Upper lobe of left lung (tissue), 6 donors: ENCODE results near the gene CCNO. TPM values are rescaled to one million over a fixed set of nuclear protein-coding genes. Genes with fewer than 3 reads are reported as not detected.

Experiments
- ATAC-seq, 2 donors: fragments of 200-7000 bp; cut with Tn5 transposase; one replicate each; pipeline ENCODE4 v1.9.1; 2022; ENCODE audit warnings: mild to moderate bottlenecking in 2 of 2, moderate library complexity in 2 of 2; ENCODE audit not compliant: low FRiP score in 2 of 2
- DNase-seq, 2 donors: peaks; one replicate each; pipeline ENCODE4 v3.0.0-alpha.2; 2019 to 2020
- H3K27ac ChIP-seq, 4 donors: fragments of 200-600 bp; sonication (generic); one replicate each; pipeline ENCODE4 v1.5.1; 2016 to 2019
- H3K27me3 ChIP-seq, 4 donors: fragments of 200-600 bp; sonication (generic); one replicate each; pipeline ENCODE4 v1.5.1; 2017 to 2019
- H3K36me3 ChIP-seq, 4 donors: fragments of 200-600 bp; sonication (generic); one replicate each; pipeline ENCODE4 v1.5.1; 2016 to 2019
- H3K4me1 ChIP-seq, 4 donors: fragments of 200-600 bp; sonication (generic); one replicate each; pipeline ENCODE4 v1.5.1; 2018 to 2019
- H3K4me3 ChIP-seq, 4 donors: fragments of 200-600 bp; sonication (generic); one replicate each; pipeline ENCODE4 v1.5.1; 2017 to 2019; ENCODE audit warnings: mild to moderate bottlenecking in 2 of 4, moderate library complexity in 1 of 4
- H3K9me3 ChIP-seq, 4 donors: fragments of 200-600 bp; sonication (generic); one replicate each; pipeline ENCODE4 v1.5.1; 2018 to 2019
- CTCF ChIP-seq, 6 experiments: fragments of 450-650 bp in 4 of 6; fragments of 200-600 bp in 2 of 6; sonication (generic) in 2 of 6; IDR thresholded peaks; one replicate each; pipeline ENCODE4 v1.5.1; 2016 to 2019; ENCODE audit warnings: antibody characterized with exemption in 6 of 6
- EP300 ChIP-seq, 4 donors: sonication (generic); formaldehyde crosslinking; IDR thresholded peaks; one replicate each; pipeline ENCODE4 v1.5.1; 2017; ENCODE audit warnings: antibody characterized with exemption in 4 of 4, control low read depth in 2 of 4
- POLR2A ChIP-seq, 4 donors: fragments of 450-650 bp; IDR thresholded peaks; one replicate each; pipeline ENCODE4 v1.5.1; 2016 to 2017; ENCODE audit warnings: antibody characterized with exemption in 4 of 4, mild to moderate bottlenecking in 2 of 4
- POLR2AphosphoS5 ChIP-seq, 2 donors: sonication (generic); formaldehyde crosslinking; IDR thresholded peaks; one replicate each; pipeline ENCODE4 v1.5.1; 2017; ENCODE audit warnings: antibody characterized with exemption in 2 of 2
- WGBS, 2 donors: methylation state at CpG; one replicate each; pipeline ENCODE4 v1.1.5; 2017 to 2018; 5-methylcytosine and 5-hydroxymethylcytosine counted together
- total RNA-seq, 6 donors: library from RNA; depleted of rRNA in 4 of 6; stranded (reverse); fragments of >200 nt in 4 of 6; gene quantifications; one replicate each; pipeline versions ENCODE4 v1.1.0 to v1.2.1, GENCODE V29; 2016 to 2021
- donor health status: DM: no; HTN: no; CAD: no; lungs with moderate emphysema.
- donor health status: DM: no; HTN: yes; CAD: no; lungs with severe emphysema.

Gene CCNO
- total RNA-seq: 1 to 10 TPM in 4 of 6 donors, under 1 TPM in 1, not detected in 1; 0.31 to 8.5 (median 2.4) TPM

- DNase-seq (peak; percentile 72 to 91), ATAC-seq (peak; percentile 72 to 91)
- no peaks in the 10 kb centered on the region for H3K36me3 ChIP-seq
These were observed at the start of gene CCNO for GRCh38 chr5:55232985-55233928. CCNO (minus strand) TSS chr5:55233608; CDS start chr5:55233523, 85 bp downstream.

GRCh38 chr5:55278778-55279177, 45.4 kb upstream of the CCNO start:
- 91 to 92% methylated on average over 4 of the region's 4 CpGs for WGBS, 2 donors
- TF ChIP-seq CTCF (IDR thresholded peaks at IDR 0.05): no peak
- no peak for TF ChIP-seq EP300 (IDR thresholded peaks at IDR 0.05)
- no peak for TF ChIP-seq POLR2A (IDR thresholded peaks at IDR 0.05)
- no peak for TF ChIP-seq POLR2AphosphoS5 (IDR thresholded peaks at IDR 0.05)
- Histone ChIP-seq H3K4me1 (no peaks in the 10 kb centered on the region), H3K9me3 (no peaks in the 10 kb centered on the region), H3K27me3 (no peaks in the 10 kb centered on the region), H3K27ac (no peak overlapping the region), H3K4me3 (no peak overlapping the region), H3K36me3 (peaks cover 40 to 99% (median 62%) of the 10 kb centered on the region in 4 donors)
- no peak for DNase-seq
- no peak for ATAC-seq

More at GRCh38 chr5:55232985-55233928, at the start of gene CCNO:
- H3K27me3 ChIP-seq: peaks cover 0 to 63% (median 43%) of the 10 kb centered on the region in 4 donors
- H3K27ac ChIP-seq: peak within 1 kb of the TSS in 2 of 4 donors; percentile 12 to 18
- H3K9me3 ChIP-seq: no peaks in the 10 kb centered on the region
- H3K4me1 ChIP-seq: peaks cover 34 to 38% (median 36%) of the 10 kb centered on the region in 4 donors
- H3K4me3 ChIP-seq: peak within 1 kb of the TSS; percentile 27 to 56 (median 48)
- no peak for TF ChIP-seq EP300 (IDR thresholded peaks at IDR 0.05)
- no peak for TF ChIP-seq POLR2A (IDR thresholded peaks at IDR 0.05)
- TF ChIP-seq CTCF (IDR thresholded peaks at IDR 0.05): peak in 1 of 6 experiments; percentile 10
- peak in 1 of 2 donors; percentile 11 for TF ChIP-seq POLR2AphosphoS5 (IDR thresholded peaks at IDR 0.05)
- 0 to 1% methylated on average over 17 to 40 of the region's 106 CpGs for WGBS, 2 donors

- H3K36me3 ChIP-seq: peaks cover 40 to 99% (median 62%) of the 10 kb centered on the region in 4 donors
- no peaks in the 10 kb centered on the region for H3K4me1 ChIP-seq
- no peaks in the 10 kb centered on the region for H3K9me3 ChIP-seq
- no peak for ATAC-seq
- DNase-seq: no peak
- H3K27me3 ChIP-seq: no peaks in the 10 kb centered on the region
- no peak for TF ChIP-seq EP300 (IDR thresholded peaks at IDR 0.05)
- no peak for TF ChIP-seq POLR2A (IDR thresholded peaks at IDR 0.05)
- 85 to 92% methylated on average over 1 of the region's 1 CpG for WGBS, 2 donors
- no peak overlapping the region for H3K4me3 ChIP-seq
- H3K27ac ChIP-seq: no peak overlapping the region
These were observed 43.4 kb upstream of the CCNO start for GRCh38 chr5:55276771-55277170.

- no peaks in the 10 kb centered on the region for H3K9me3 ChIP-seq
- H3K36me3 ChIP-seq: peaks cover 18 to 85% (median 51%) of the 10 kb centered on the region in 4 donors
- no peaks in the 10 kb centered on the region for H3K27me3 ChIP-seq
- ATAC-seq (no peak), DNase-seq (no peak)
- no peaks in the 10 kb centered on the region for H3K4me1 ChIP-seq
- TF ChIP-seq POLR2A (IDR thresholded peaks at IDR 0.05): no peak
- no peak for TF ChIP-seq EP300 (IDR thresholded peaks at IDR 0.05)
- TF ChIP-seq CTCF (IDR thresholded peaks at IDR 0.05): no peak
- TF ChIP-seq POLR2AphosphoS5 (IDR thresholded peaks at IDR 0.05): no peak
- no peak overlapping the region for H3K27ac ChIP-seq
- H3K4me3 ChIP-seq: no peak overlapping the region
- WGBS, 2 donors: 94 to 100% methylated on average over 3 of the region's 3 CpGs
These were observed 24.9 kb upstream of the CCNO start for GRCh38 chr5:55258339-55258738.

GRCh38 chr5:55254802-55255201, 21.4 kb upstream of the CCNO start:
- Histone ChIP-seq H3K27ac (no peak overlapping the region), H3K36me3 (peaks cover 9 to 55% (median 37%) of the 10 kb centered on the region in 4 donors), H3K4me1 (no peaks in the 10 kb centered on the region), H3K27me3 (no peaks in the 10 kb centered on the region), H3K9me3 (no peaks in the 10 kb centered on the region), H3K4me3 (no peak overlapping the region)
- no peak for ATAC-seq
- 88 to 98% methylated on average over 4 of the region's 4 CpGs for WGBS, 2 donors
- no peak for TF ChIP-seq POLR2A (IDR thresholded peaks at IDR 0.05)
- no peak for TF ChIP-seq EP300 (IDR thresholded peaks at IDR 0.05)
- TF ChIP-seq CTCF (IDR thresholded peaks at IDR 0.05): no peak
- no peak for TF ChIP-seq POLR2AphosphoS5 (IDR thresholded peaks at IDR 0.05)
- no peak for DNase-seq
